Fibroblast of the conjunctiva (primary cell): ENCODE results near the gene TENM3.

ENCODE experiments used
- DNase-seq: peaks from one replicate; pipeline ENCODE4 v3.0.0-alpha.2; 2010; ENCODE audit warnings: low read depth

TENM3 gene

DNA sequence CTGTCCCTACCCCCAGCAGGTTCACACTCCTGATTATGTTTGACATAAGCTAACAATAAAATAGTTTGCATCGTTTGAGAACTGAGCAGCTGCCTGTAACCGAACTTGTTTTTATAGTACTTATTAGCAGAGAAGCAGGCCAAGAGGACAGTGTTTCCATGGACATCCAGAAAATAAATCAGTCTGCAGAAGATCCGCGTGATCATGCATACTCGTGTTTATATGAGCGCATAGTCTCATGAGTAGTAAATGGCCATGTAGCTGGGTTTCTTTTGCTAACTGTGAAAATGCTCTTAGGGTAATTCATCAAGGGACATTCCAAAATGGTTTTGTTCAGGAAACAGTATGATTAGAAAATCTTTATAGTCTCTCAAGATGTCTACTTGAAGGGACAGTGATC, 384.8 kb downstream of the TENM3 start:
- no peak for DNase-seq

DNA sequence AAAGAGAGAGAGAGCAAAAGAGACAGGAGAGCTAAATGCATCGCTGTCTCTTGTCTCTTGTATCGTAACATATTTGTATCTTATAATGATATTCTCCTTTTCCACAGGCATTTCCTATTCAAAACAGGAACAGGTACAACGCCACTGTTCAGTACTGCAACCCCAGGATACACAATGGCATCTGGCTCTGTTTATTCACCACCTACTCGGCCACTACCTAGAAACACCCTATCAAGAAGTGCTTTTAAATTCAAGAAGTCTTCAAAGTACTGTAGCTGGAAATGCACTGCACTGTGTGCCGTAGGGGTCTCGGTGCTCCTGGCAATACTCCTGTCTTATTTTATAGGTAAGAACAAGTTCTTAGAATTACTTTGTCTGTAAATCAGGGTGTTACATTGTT, 385.3 kb downstream of the TENM3 start:
- DNase-seq: no peak

DNA sequence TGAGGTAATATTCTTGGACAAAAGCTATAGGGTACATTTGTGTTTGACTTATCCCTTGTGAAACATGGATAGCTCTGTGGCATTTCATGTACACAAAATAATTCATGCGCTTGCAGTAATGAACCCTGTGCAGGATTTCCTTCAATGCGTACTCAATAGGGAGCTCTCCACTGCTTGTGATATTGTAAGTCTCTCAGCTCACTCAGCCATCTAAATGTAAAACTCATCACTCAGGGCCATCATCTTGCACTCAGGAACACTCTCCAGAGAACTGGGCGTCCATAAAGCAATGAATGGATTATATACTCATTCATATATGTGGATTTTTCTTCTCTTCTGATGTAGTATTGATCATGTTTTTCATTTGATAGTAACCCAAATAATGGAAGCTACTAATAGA, 385.9 kb downstream of the TENM3 start:
- DNase-seq: no peak

DNA sequence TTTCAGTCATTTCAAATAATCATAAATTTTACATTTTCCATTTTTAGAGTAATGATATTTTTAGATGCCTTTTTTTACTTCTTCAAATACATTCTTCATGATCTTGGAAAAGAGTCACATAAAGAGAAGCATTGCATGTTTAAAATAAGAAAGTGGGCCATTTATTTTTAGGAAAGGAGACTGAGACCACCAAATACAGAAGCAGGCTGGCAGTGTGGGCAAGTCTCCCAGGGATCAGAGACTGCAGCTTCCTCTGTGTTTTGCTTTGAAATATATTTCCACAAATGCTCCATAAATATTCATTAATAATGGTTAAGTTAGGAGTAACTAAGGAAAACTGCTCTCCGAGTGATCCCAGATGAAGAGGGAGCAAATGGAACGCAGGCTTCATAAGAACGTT, 397.3 kb downstream of the TENM3 start:
- no peak for DNase-seq

DNA sequence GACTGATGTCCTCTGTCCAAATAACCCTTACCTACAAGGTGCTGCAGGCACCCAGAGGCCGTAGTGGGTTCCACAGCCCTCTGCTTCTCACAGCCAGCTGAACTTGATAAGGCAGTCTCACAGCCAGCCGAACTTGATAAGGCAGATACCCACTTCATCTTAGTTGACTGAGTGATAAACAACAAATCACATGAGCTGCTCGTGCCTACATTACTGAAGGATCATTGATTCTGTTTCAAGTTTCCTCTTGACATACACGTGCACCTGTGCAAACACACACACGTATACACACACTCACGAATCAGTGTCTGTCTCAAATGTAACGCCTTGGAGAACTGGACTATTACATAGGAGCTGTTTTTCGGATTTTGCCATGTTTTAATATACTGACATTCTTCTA, 397.7 kb downstream of the TENM3 start:
- DNase-seq: no peak

DNA sequence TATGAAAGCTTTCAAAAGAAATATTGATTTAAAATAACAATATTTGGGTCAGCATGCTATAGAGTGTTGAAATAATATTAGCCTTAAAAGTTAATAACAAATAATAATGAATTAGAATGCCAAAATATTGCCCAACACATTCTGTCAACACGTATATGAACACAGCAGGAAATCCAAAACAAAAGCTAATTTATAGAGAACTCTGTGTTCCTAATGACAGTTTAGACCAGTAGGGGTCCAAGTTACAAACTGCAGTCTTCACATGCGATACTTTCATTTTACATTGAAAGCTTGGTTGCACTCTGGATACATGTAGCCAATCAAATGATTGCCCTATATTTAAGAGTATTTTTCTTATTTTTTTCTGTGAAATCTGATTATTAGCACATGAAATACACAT, 399.6 kb downstream of the TENM3 start:
- no peak for DNase-seq

DNA sequence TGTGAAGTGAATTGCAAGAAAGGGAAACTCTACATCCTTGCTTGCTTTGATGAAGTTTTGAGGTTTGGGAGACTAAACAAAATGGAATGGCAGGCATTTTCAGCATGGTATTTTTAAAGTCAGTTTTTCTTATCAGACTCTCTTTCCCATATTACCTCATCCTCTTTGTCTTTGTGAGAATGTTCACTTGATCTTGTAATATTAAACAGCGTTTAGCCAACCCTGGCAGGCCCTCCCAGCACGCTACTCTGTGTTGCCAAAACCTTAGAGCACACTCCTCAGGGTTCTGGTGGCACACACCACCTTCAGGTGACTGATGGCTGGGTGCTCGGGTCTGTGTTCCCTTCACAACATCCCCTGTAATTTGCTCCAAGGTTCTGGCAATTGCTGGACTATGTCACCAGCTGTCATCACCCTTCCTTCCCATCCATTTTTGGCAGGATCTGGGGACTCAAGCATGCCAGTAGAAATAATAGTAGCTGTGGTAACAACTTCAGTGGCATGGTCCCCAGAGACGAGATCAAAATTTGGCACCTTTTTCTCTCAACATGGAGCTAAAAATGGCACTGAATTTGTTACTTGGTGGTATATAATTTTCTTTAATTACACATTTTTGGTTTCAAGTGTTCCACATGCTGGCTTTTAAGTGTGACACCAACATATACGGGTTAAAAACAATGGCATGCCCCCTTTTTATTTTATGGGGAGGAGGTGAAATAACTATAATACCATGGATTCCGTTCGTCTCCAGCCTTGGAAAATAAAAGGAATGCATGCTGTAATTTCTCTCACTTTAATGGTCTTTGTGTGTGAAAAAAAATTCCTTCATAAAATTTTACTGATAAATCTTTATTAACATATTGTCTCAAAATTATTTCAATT, 400.8 kb downstream of the TENM3 start:
- DNase-seq: no peak

DNA sequence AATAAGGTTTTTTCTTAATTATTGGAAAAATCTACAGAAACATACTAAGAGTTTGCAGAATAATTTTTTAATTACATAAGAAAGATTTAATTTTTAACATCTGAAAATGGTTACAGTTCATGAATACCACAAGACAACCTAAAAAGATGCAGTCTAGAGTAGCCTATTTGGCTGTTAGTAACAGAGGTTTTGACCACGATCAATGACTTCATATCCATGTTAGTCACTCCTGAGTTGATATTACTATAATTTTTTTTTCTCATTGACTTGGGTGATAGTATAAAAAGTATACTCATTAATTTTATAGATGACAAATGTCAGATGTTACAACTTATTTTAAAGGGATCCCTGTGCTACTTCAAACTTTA, 401.5 kb downstream of the TENM3 start:
- DNase-seq: no peak

DNA sequence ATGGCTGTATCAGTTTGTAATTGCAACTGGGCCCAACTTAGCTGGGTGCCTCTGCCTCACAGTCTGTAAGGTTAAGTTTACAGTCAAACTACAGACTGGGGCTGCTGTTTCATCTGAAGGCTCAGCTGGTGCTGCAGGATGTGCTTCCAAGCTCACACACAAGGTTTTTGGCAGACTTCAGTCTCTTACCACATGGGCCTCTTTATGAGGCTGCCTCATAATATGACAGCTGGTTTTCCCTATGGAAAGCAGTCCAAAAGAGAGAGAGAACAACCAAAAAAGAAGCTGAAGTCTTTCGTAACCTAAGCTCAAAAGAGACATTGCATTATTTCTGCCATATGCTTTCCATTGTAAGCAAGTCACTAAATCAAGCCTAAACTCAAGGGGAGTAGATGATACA, 402.3 kb downstream of the TENM3 start:
- DNase-seq: no peak

DNA sequence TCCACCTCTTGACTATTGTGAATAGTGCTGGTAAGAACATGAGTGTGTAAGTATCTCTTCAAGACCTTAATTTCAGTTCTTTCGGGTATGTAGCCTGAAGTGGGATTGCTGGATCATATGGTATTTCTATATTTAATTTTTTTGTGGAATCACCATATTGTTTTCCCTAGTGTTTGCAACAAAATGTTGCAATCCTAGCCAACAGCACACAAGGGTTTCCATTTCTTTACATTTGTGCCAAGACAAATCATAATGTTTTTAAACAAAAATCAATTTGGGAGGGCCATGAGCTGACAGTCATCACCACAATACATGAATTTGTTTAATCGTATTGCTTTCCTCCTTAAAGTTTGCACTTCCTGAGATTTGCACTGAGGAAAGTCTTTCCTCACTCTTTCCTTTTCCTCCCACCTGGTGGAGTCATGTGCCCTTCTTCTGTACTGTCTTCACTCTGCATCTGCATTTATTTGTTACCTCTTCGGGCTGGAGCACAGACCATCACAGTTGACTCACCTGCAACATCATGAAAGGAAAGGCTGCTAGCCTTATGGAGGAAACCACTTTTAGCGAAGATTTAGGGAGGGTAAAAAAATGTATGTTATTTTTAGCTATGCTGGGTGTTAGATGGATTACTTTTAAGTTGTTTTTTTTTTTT, 404.6 kb downstream of the TENM3 start:
- DNase-seq: no peak

DNA sequence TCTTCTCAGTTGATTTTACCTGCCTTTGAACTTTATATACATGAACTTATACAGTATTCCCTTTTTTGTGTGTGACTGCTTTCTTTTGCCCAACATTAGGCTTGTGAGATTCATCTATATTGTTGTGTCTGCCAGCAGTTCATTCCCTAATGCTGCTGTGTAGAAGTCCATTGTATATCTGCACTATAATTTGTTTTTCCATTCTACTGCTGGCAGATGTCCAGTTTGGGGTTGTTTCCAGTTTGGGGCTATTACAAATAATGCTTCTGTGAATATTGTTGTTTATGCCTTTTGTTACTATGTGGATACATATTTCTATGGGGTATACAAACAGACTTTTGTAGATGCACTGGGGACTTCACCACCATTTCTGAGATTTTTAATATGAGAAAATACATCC, 405.6 kb downstream of the TENM3 start:
- DNase-seq: no peak

DNA sequence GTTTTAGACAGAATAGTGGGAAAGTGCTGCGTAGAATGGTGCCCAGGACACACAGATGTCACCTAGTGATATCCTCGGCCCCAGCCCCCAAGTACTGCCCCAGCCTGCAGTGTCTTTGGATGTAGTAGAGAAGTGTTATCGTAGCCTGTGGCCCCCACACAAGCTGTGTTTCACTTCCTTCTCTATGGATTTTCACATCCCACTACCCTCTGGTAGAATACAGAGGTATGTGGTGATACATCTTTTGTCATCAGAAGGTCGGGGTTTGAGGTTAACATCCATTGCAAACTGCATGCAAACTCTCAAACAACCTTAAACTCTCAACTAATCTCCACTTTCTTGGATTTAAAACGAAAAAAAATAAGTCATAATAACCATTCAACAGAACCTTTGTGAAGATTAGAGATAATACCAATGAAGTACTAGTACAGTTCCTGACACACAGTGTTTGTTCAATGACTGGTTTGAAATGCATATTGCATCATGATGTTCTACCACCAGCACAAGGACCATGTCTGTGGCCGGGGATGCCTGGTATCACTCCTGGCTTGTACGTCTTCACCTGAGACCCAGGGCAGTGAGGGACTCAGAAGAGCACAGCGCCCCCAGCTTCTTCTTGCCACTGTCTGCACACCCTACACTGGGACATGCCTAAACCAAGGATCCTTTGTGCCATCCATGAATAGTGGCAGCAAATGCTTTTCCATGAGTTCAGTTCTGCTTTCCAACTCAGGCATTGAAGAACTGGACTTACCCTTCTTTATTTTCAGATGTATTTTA, 406.7 kb downstream of the TENM3 start:
- DNase-seq: no peak

DNA sequence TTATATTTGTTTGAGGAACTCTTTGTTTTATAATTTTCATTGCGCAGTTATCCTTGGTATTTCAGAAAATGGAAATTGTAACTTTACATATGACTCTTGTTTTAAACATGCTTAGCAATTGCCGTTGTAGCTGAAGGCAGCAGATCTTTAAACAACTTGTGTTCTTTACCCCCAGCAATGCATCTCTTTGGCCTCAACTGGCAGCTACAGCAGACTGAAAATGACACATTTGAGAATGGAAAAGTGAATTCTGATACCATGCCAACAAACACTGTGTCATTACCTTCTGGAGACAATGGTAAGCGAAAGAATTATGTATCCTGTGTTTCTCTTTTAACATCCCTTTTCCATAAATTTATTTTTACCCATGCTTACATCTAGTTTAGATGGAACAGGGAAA, 410.4 kb downstream of the TENM3 start:
- DNase-seq: no peak

DNA sequence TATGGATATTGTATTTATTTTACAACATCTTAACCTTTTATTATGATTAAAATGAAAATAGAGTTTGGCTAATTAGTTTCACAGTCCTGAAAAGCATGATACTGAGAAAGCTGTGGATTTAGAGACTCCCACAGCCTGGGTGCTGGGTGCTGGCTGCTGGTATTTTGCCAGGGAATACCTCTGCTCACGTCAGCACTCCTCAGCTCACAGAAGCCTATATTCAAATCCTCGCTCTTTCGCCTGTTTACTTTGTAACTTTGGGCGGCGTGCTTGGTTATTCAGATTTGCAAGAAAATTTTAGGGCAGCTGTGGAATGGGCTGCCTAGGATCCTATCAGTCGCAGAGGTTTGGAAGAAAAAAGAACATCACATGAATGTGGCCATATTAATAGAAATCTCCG, 412.1 kb downstream of the TENM3 start:
- DNase-seq: no peak

DNA sequence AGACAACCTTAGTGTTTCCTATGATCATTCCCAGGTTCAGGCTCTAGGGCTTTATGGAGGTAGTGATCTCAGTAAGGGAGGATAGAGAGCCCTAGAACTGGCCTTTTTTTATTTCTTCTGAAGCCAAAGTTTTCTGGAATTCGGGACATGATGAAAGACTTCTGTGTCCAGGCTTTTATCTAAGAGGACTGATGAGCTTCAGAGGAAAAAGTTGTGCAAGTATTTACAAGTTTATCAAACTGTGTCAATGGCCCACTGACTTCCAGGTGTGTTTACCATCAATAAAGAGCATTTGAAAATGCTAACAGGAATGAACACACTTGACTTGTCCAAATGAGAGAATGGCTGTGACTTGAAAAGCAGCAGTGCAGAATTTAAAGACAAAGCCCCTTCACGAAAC, 419.3 kb downstream of the TENM3 start:
- DNase-seq: no peak

DNA sequence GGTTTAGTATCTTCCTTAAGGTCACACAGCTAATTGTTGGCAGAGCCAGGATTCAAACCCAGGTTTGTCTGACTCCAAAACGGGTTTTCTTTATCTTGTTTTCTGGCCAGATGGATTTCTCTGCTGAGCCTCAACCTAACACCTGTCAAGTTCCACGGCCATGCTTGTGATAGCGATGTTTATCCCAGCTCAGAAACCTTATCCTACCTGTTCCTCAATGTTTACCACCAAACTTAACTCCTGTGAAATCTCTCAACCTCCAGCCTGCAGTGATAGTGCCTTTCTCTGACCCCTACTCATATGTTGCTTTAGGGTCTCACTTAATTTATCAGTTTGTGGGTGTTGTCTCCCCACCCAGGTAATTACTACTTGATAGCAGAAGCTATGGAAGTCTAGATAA, 428.0 kb downstream of the TENM3 start:
- no peak for DNase-seq

DNA sequence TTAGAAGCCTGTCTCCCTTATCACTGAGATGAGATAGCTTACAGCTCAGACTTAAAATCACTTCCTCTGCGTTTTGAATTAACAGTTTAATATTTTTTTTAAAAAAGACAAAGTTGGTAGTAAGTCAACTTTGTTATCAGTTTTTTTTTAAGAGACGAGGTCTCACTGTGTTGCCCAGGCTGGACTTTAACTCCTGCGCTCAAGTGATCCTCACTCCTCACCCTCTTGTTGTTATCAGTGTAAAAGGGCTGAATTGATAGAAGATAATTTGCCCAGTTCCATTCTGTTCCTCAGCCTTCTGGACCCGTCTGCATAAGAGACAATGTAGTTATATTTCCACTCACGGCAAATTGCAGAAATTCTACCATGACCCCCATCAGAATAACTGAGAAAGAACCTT, 428.5 kb downstream of the TENM3 start:
- DNase-seq: no peak

DNA sequence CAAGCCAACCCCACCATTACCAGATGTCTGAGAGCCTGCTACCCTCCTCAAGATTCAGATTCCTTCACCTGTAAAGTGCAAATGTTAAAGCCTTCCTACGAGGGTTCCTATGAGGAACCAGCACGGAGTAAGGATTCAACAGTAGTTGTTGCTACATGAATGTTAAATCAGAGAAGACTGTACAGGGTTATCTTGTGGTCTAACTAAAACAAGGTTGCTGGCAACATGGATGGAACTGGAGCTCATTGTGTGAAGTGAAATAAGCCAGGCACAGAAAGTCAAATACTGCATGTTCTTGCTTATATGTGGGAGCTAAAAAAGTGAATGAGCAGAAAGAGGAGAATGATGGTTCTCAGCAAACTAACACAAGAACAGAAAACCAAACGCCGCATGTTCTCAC, 435.4 kb downstream of the TENM3 start:
- DNase-seq: no peak

DNA sequence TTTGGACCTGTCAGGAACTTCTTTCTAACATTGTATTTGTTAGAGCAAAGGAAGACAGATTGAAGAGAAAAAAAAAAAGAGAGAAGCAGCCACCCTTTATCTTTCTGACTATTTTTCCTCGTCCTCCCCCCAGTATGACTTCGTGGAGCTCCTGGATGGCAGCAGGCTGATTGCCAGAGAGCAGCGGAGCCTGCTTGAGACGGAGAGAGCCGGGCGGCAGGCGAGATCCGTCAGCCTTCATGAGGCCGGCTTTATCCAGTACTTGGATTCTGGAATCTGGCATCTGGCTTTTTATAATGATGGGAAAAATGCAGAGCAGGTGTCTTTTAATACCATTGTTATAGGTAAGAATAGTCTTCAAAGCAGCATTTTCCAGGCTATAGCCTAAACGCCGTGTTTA, 436.3 kb downstream of the TENM3 start:
- DNase-seq: no peak

DNA sequence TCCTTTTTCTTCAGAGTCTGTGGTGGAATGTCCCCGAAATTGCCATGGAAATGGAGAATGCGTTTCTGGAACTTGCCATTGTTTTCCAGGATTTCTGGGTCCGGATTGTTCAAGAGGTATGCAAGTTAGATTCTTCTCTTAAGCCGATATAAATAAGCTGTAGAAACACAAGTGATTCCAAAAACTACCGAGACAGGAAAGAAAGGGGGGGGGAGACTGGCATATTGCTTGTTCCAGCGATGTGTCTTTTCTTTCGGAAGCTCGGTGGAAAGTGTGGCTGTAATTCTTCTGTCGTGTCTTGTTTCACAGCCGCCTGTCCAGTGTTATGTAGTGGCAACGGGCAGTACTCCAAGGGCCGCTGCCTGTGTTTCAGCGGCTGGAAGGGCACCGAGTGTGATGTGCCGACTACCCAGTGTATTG, 437.0 kb downstream of the TENM3 start:
- no peak for DNase-seq

DNA sequence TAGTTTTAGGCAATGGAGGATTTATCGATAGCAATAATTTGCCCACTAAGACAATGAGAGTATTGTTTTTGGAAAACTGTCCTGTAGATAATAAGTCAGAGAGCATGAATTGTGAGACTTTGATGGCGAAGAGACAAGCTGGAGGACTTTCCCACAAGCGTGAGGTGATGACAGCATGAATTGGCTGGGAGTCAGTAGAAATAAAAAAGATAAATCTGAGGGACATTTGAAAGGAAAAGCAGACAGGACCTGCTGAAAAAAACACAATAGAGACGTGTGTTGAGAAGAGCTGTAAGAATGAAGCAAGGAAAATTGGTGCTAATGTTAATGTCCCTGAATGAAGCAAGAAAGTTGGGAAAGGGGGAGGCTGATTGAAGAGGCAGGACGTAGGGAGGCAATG, 440.5 kb downstream of the TENM3 start:
- no peak for DNase-seq

DNA sequence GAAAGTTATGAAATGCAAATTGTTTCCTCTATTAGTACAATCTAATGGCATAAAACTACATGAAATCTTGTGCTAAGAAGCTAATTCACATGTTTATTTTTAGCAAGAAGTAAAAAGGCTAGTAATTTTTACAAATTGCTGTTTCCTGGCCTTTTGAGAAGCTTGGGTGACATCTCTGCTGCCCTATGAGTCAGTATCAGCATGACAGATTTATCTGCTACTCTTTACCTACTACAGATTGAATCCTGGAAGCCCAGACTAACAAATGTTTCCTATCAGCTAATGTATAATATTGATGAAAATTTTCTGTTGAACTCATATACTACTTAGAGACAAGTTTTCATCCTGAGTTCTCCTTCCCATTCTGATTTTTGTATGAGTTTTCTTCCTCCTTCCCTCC, 441.6 kb downstream of the TENM3 start:
- no peak for DNase-seq

DNA sequence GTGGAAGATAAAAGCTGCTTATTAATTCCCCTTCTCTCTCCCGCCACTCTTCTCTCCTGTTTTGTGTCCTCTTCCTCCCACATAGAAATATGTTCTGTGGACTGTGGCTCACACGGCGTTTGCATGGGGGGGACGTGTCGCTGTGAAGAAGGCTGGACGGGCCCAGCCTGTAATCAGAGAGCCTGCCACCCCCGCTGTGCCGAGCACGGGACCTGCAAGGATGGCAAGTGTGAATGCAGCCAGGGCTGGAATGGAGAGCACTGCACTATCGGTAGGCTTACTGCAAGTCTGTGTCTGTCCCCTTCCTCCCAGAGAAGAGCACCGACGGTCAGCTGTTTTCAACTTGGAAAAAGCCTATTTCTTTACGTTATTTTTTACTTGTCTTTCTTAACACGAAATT, 444.9 kb downstream of the TENM3 start:
- DNase-seq: no peak
